ENCODE measurements around the gene ARID1B.

Gene ARID1B

GRCh38 chr6:157227202-157228166 is 450.3 kb downstream of the ARID1B start:
- no peak for DNase-seq (ENCODE audit: low read depth)

GRCh38 chr6:157228426-157229131 is 451.4 kb downstream of the ARID1B start:
- no peak for DNase-seq (ENCODE audit: low read depth)

- no peak for DNase-seq (ENCODE audit: low read depth)
These were observed 452.0 kb downstream of the ARID1B start for GRCh38 chr6:157229132-157229618.

GRCh38 chr6:157229713-157230112 is 452.5 kb downstream of the ARID1B start:
- DNase-seq (ENCODE audit: low read depth) = no peak

- DNase-seq (ENCODE audit: low read depth) = no peak
These were observed 453.7 kb downstream of the ARID1B start for GRCh38 chr6:157230910-157231309.

- DNase-seq (ENCODE audit: low read depth) = no peak
These were observed 455.1 kb downstream of the ARID1B start for GRCh38 chr6:157232161-157232895.

- DNase-seq (ENCODE audit: low read depth) = no peak
These were observed 456.0 kb downstream of the ARID1B start for GRCh38 chr6:157233156-157233555.

- DNase-seq (ENCODE audit: low read depth) = no peak
These were observed 456.5 kb downstream of the ARID1B start for GRCh38 chr6:157233686-157234085.

GRCh38 chr6:157235600-157236039 is 458.4 kb downstream of the ARID1B start:
- DNase-seq (ENCODE audit: low read depth) = no peak

- no peak for DNase-seq (ENCODE audit: low read depth)
These were observed 459.0 kb downstream of the ARID1B start for GRCh38 chr6:157236040-157236725.

GRCh38 chr6:157238346-157238745 is 461.2 kb downstream of the ARID1B start:
- DNase-seq (ENCODE audit: low read depth) = no peak

GRCh38 chr6:157239148-157239547 is 462.0 kb downstream of the ARID1B start:
- DNase-seq (ENCODE audit: low read depth) = no peak

- no peak for DNase-seq (ENCODE audit: low read depth)
These were observed 462.5 kb downstream of the ARID1B start for GRCh38 chr6:157239671-157240058.

GRCh38 chr6:157240059-157240959 is 463.1 kb downstream of the ARID1B start:
- DNase-seq (ENCODE audit: low read depth) = no peak

GRCh38 chr6:157240960-157241311 is 463.8 kb downstream of the ARID1B start:
- DNase-seq (ENCODE audit: low read depth) = no peak

GRCh38 chr6:157242791-157243190 is 465.6 kb downstream of the ARID1B start:
- no peak for DNase-seq (ENCODE audit: low read depth)

- DNase-seq (ENCODE audit: low read depth) = no peak
These were observed 467.0 kb downstream of the ARID1B start for GRCh38 chr6:157244175-157244574.

GRCh38 chr6:157244780-157245179 is 467.6 kb downstream of the ARID1B start:
- DNase-seq (ENCODE audit: low read depth) = no peak

GRCh38 chr6:157245436-157245835 is 468.3 kb downstream of the ARID1B start:
- no peak for DNase-seq (ENCODE audit: low read depth)

GRCh38 chr6:157246048-157246630 is 469.0 kb downstream of the ARID1B start:
- no peak for DNase-seq (ENCODE audit: low read depth)
